H1 (cell line): Measurements from ENCODE around the gene PTCH2. TPM values are rescaled to one million over a fixed set of nuclear protein-coding genes. Genes with fewer than 3 reads are reported as not detected.

ENCODE experiments used
- CTCF ChIA-PET: fragments of 300-600 bp; sonication (Branson Sonifier 250); formaldehyde crosslinking; loops from one replicate; lab custom pipeline; 2021; ENCODE audit not compliant: partially characterized antibody; lab: Charles Lee
- POLR2A ChIA-PET: fragments of 300-600 bp; sonication (Branson Sonifier 250); formaldehyde crosslinking; loops from one replicate; lab custom pipeline; 2021; ENCODE audit warnings: inconsistent platforms; ENCODE audit not compliant: partially characterized antibody; lab: Charles Lee
- DNase-seq, 2 experiments: peaks; one replicate each; pipeline versions ENCODE4 v3.0.0 to v3.0.0-alpha.2; 2010 to 2022; ENCODE audit warnings: low spot score in 2 of 2, low read depth in 1 of 2, mixed read lengths in 1 of 2
- FAIRE-seq: peaks from 2 replicates; lab custom pipeline; 2011; peaks lifted over from hg19 to GRCh38; lab: Jason Lieb, UNC
- H2AFZ ChIP-seq: 2 replicates; pipeline ENCODE4 v1.8.1; 2012; ENCODE audit warnings: low read length, inconsistent platforms
- H2AK5ac ChIP-seq: 2 replicates; pipeline ENCODE4 v1.6.1; 2013; ENCODE audit warnings: low read depth, low read length
- H2BK120ac ChIP-seq: replicated peaks from 2 replicates; pipeline ENCODE3; 2013; ENCODE audit warnings: low read depth, low read length, inconsistent platforms
- H2BK12ac ChIP-seq: 2 replicates; pipeline ENCODE4 v1.6.1; 2013; ENCODE audit warnings: low read depth, low read length
- H2BK15ac ChIP-seq: 2 replicates; pipeline ENCODE4 v1.6.1; 2013; ENCODE audit warnings: low read length
- H2BK20ac ChIP-seq: 2 replicates; pipeline ENCODE4 v1.6.1; 2013; ENCODE audit warnings: low read length
- H2BK5ac ChIP-seq: 2 replicates; pipeline ENCODE4 v1.6.1; 2013; ENCODE audit warnings: low read depth, low read length
- H3K14ac ChIP-seq: 2 replicates; pipeline ENCODE4 v1.6.1; 2013; ENCODE audit warnings: inconsistent platforms; ENCODE audit not compliant: insufficient read length
- H3K18ac ChIP-seq: 2 replicates; pipeline ENCODE4 v1.6.1; 2013; ENCODE audit warnings: low read length; ENCODE audit errors: extremely low read depth
- H3K23ac ChIP-seq: 2 replicates; pipeline ENCODE4 v1.6.1; 2013; ENCODE audit warnings: inconsistent platforms; ENCODE audit not compliant: insufficient read length
- H3K23me2 ChIP-seq: 2 replicates; pipeline ENCODE4 v1.6.1; 2013; ENCODE audit warnings: low read depth, low read length
- H3K27ac ChIP-seq: 2 replicates; pipeline ENCODE4 v1.6.1; 2011; ENCODE audit warnings: low read depth, low read length, inconsistent platforms
- H3K27me3 ChIP-seq, 4 experiments: replicated peaks in 1 of 4; 1 replicate in 1 of 4; 2 replicates in 3 of 4; pipeline versions ENCODE4 v1.6.1 to v1.8.1; 2011 to 2013; ENCODE audit warnings: low read length in 3 of 4, mild to moderate bottlenecking in 3 of 4, inconsistent platforms in 2 of 4, mixed read lengths in 2 of 4, moderate library complexity in 1 of 4; ENCODE audit not compliant: control insufficient read depth in 3 of 4, insufficient read depth in 3 of 4; ENCODE audit errors: extremely low read depth in 1 of 4
- H3K36me3 ChIP-seq, 4 experiments: 2 replicates each; pipeline versions ENCODE4 v1.6.1 to v1.8.1; 2011 to 2013; ENCODE audit warnings: mild to moderate bottlenecking in 4 of 4, low read length in 3 of 4, moderate library complexity in 2 of 4, control low read depth in 1 of 4, inconsistent platforms in 1 of 4; ENCODE audit not compliant: insufficient read depth in 4 of 4, control insufficient read depth in 2 of 4
- H3K4ac ChIP-seq: replicated peaks from 2 replicates; pipeline ENCODE3; 2013; ENCODE audit warnings: low read length, low read depth, mixed read lengths, inconsistent platforms; ENCODE audit not compliant: insufficient read length
- H3K4me1 ChIP-seq, 4 experiments: replicated peaks in 1 of 4; 1 replicate in 1 of 4; 2 replicates in 3 of 4; pipeline versions ENCODE4 v1.6.1 to v1.8.1; 2011 to 2013; ENCODE audit warnings: low read length in 3 of 4, inconsistent platforms in 2 of 4, mixed read lengths in 1 of 4; ENCODE audit not compliant: insufficient read depth in 4 of 4, control insufficient read depth in 3 of 4
- H3K4me2 ChIP-seq, 2 experiments: 2 replicates each; pipeline versions ENCODE4 v1.6.1 to v1.8.1; 2011 to 2013; ENCODE audit warnings: low read depth in 2 of 2, low read length in 2 of 2, control low read depth in 1 of 2, inconsistent platforms in 1 of 2, mild to moderate bottlenecking in 1 of 2; ENCODE audit not compliant: insufficient read depth in 1 of 2
- H3K4me3 ChIP-seq, 4 experiments: fragments of 200-600, 300-600 bp in 1 of 4; sonication (generic), shearing (Covaris generic), sonication (Bioruptor Twin) in 1 of 4; 2 replicates each; pipeline versions ENCODE4 v1.5.1 to v1.8.1; 2011 to 2016; ENCODE audit warnings: low read length in 4 of 4, low read depth in 3 of 4, control low read depth in 2 of 4, inconsistent platforms in 2 of 4, mild to moderate bottlenecking in 2 of 4, mixed read lengths in 1 of 4, moderate library complexity in 1 of 4; ENCODE audit not compliant: insufficient read depth in 2 of 4; ENCODE audit errors: extremely low read depth in 1 of 4
- H3K56ac ChIP-seq: replicated peaks from 2 replicates; pipeline ENCODE3; 2013; ENCODE audit warnings: low read depth, mild to moderate bottlenecking, mixed read lengths, low read length, inconsistent platforms; ENCODE audit not compliant: insufficient read length
- H3K79me1 ChIP-seq: 2 replicates; pipeline ENCODE4 v1.6.1; 2013; ENCODE audit warnings: low read depth, low read length, control low read depth
- H3K79me2 ChIP-seq, 2 experiments: 2 replicates each; pipeline versions ENCODE4 v1.6.1 to v1.8.1; 2012 to 2013; ENCODE audit warnings: low read length in 2 of 2, mild to moderate bottlenecking in 2 of 2, inconsistent platforms in 1 of 2; ENCODE audit not compliant: insufficient read depth in 2 of 2, control insufficient read depth in 1 of 2
- H3K9ac ChIP-seq, 4 experiments: replicated peaks in 1 of 4; 1 replicate in 1 of 4; 2 replicates in 3 of 4; pipeline versions ENCODE4 v1.6.1 to v1.8.1; 2011 to 2013; ENCODE audit warnings: low read depth in 3 of 4, low read length in 3 of 4, control low read depth in 2 of 4, mild to moderate bottlenecking in 2 of 4, moderate library complexity in 2 of 4, inconsistent platforms in 1 of 4; ENCODE audit errors: extremely low read depth in 1 of 4
- H3K9me3 ChIP-seq, 2 experiments: 2 replicates each; pipeline versions ENCODE4 v1.6.1 to v1.8.1; 2012 to 2013; ENCODE audit warnings: mild to moderate bottlenecking in 2 of 2, moderate library complexity in 2 of 2, control low read depth in 1 of 2, inconsistent platforms in 1 of 2, low read depth in 1 of 2, low read length in 1 of 2, mixed read lengths in 1 of 2; ENCODE audit not compliant: insufficient read depth in 2 of 2
- H4K20me1 ChIP-seq, 2 experiments: replicated peaks in 1 of 2; 2 replicates each; pipeline versions ENCODE3 to v1.8.1; 2011 to 2013; ENCODE audit warnings: inconsistent platforms in 2 of 2, low read length in 2 of 2, mild to moderate bottlenecking in 1 of 2; ENCODE audit not compliant: insufficient read depth in 2 of 2, control insufficient read depth in 1 of 2
- H4K5ac ChIP-seq: 2 replicates; pipeline ENCODE4 v1.6.1; 2013; ENCODE audit warnings: low read length, low read depth, mixed read lengths, inconsistent platforms; ENCODE audit not compliant: insufficient read length
- H4K8ac ChIP-seq: 2 replicates; pipeline ENCODE4 v1.8.0; 2013; ENCODE audit warnings: mild to moderate bottlenecking, moderate library complexity, low read length, inconsistent platforms; ENCODE audit not compliant: insufficient read depth; ENCODE audit errors: extremely low read depth
- H4K91ac ChIP-seq: replicated peaks from 2 replicates; pipeline ENCODE3; 2013; ENCODE audit warnings: low read length, mixed read lengths, inconsistent platforms; ENCODE audit not compliant: insufficient read length
- TBP ChIP-seq: IDR thresholded peaks from 2 replicates; pipeline ENCODE4 v1.6.1; 2011; ENCODE audit warnings: low read depth, low read length, improper control_type of control experiment
- WGBS, 2 experiments: shearing (Covaris generic) in 1 of 2; methylation state at CpG; one replicate each; pipeline versions ENCODE4 v1.1.6 to v1.1.7; 2013 to 2015; ENCODE audit warnings: low lambda C conversion rate in 2 of 2, mixed read lengths in 2 of 2, inconsistent platforms in 1 of 2, low coverage in 1 of 2, missing lambda C conversion rate in 1 of 2; ENCODE audit not compliant: insufficient replicate concordance in 2 of 2, insufficient coverage in 1 of 2, insufficient read length in 1 of 2; ENCODE audit errors: extremely low coverage in 1 of 2, missing lambda C conversion rate in 1 of 2; 5-methylcytosine and 5-hydroxymethylcytosine counted together
- polyA plus RNA-seq, 7 experiments: library from polyadenylated mRNA; depleted of rRNA in 3 of 7; stranded (reverse) in 5 of 7; unstranded in 2 of 7; fragments of >200 nt in 5 of 7; fragments of 200-250 nt in 2 of 7; gene quantifications; 1 replicate in 5 of 7; 2 replicates in 1 of 7; 4 replicates in 1 of 7; pipeline versions ENCODE4 v1.2.1 to v1.2.3, GENCODE V29; 2011 to 2013; ENCODE audit warnings: missing spikeins in 2 of 7, mixed read lengths in 2 of 7
- total RNA-seq: library from RNA; stranded (reverse); fragmentation: NEBNext Ultra II Directional; extraction: Animal tissue kit (Norgen Biotek cat#: 25700); gene quantifications from 2 replicates; pipeline ENCODE4 v1.2.1, GENCODE V29; 2021

The PTCH2 gene
- total and polyA plus RNA-seq, 2 of the 8 experiments (the other 6 are each of a cell fraction or from before 2014, with no cell fraction given): 0.35 to 1.2 TPM

DNA sequence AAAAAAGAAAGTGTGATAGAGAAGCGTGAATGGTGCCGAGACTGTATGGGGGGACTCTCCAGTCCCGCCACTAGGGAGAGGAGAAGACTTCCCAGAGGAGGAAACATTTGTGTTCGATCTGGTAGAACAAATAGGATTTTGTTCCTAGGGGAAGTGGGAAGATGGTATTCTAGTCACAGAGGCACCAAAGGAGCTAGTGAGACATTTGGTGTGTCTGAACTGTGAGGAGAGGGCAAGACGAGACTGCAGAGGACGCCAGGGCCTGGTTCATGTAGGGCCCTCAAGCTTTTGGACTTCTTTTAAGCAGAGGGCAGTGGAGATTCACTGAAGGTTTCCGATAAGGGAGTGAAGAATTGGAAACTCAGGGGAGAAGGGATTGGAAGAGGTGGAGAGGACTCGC, 31.8 kb downstream of the PTCH2 start:
- Histone ChIP-seq H2BK120ac (no peak overlapping the region), H3K79me1 (no peaks in the 10 kb centered on the region), H3K27ac (no peak overlapping the region), H3K56ac (no peak overlapping the region), H3K18ac (no peak overlapping the region), H2BK12ac (peak overlapping the region; percentile 75; the same call in 1 of the 2 replicates), H2AK5ac (no peak overlapping the region), H3K9me3 (no peaks in the 10 kb centered on the region), H3K79me2 (no peaks in the 10 kb centered on the region), H4K91ac (no peak overlapping the region), H3K9ac (no peak overlapping the region), H3K27me3 (peaks cover 0 to 8% (median 1%) of the 10 kb centered on the region in 4 experiments; a peak in 4 of 7 replicates), H3K36me3 (peaks cover 0 to 2% (median 0%) of the 10 kb centered on the region in 4 experiments; a peak in 2 of 8 replicates), H2BK20ac (no peak overlapping the region), H2AFZ (no peak overlapping the region), H2BK15ac (no peak overlapping the region; the same call in 1 of the 2 replicates), H3K14ac (no peak overlapping the region), H3K4me1 (peaks cover 10 to 42% (median 34%) of the 10 kb centered on the region in 4 experiments), H3K4ac (no peak overlapping the region), H3K23me2 (peaks cover 6% of the 10 kb centered on the region; the same call in 1 of the 2 replicates), H4K20me1 (no peaks in the 10 kb centered on the region), H3K4me3 (no peak overlapping the region), H3K4me2 (no peak overlapping the region), H4K5ac (no peak overlapping the region), H4K8ac (no peak overlapping the region), H3K23ac (no peak overlapping the region), H2BK5ac (no peak overlapping the region)
- DNase-seq: no peak
- POLR2A ChIA-PET: interaction anchor here (1.2 to 19.2 kb wide), 5 partner anchors 9 to 81 kb away, joined by 3 to 547 read pairs (median 45); partner anchors contain the start of genes PLK3, RNU5D-1 and RPS8
- CTCF ChIA-PET: interaction anchor here (1.3 to 6.0 kb wide), 4 partner anchors 12 to 24 kb away, joined by 6 to 51 read pairs (median 19); partner anchors contain the start of genes BEST4 and PLK3
- 85% methylated on average over 7 of the region's 8 CpGs; no CpG with 5 or more reads in 1 of the 2 experiments for WGBS, 2 experiments
- no peak for FAIRE-seq
- TF ChIP-seq TBP: no peak
